CD4-positive, alpha-beta T cell treated with Interleukin-17A for 1 hour (primary cell): Measurements from ENCODE around the gene SLC1A1.

Experiments used
- DNase-seq: peaks from one replicate; pipeline ENCODE4 v3.0.0-alpha.2; 2020

Gene SLC1A1

DNA sequence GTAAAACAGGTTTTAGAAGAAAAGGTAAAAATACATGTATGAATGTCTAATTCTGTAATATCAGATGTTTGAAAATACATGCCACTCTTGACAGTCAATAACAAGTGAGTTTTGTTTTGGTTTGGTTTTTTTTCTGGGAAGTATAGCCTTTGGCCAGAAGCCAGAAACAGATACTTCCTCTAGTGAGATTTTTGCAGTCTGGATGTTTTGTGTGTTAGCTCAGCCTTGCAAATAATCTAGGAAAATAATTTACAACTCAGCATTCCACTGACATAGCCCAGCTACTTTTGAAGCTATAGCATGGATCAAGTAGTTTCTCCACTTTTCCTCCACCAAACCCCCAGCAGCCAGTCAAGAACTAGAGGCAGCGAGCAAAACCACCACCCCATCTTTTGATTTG, 56.7 kb downstream of the SLC1A1 start:
- DNase-seq, result no peak

DNA sequence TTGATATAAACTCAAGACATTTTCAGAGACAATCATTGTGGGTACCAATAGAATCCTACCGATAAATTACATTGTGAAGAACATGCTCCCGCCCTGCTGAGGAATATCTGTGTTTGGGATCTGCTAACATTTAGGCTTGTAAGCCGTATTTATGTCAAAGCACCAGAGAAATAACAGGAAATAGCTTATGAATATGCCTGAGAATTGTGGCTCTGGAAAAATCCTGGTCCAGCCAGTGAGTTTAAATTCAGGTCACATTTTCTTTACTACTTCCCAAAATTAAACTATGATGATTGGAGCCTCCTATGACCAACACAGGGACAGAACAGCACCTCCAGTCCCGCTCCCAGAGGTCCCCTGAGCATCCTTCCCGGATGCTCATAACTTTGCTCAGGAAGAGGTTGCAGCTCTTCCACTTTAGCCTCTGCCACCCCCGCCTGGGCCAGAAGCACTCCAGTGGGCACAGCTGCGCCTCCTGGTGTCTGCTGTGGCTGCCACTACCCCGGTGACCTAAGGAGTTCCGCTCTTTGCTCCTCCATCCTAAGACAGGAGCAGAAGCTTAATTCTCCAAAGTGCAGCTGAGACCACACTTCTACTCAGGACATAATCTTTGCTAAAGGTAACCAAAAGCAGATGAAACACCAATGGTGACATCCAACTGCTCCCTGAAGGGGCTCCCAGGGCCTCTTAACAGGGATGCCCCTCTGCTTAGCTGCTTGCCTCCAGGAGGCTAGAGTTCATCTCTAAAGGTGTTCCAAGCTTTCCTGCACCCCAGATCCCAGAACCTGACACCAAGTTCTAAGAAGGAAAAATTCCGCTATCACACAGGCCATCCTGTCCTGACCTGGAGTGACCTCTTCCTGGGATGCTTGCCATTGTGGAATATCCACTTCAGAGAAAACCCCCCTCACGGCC, 58.8 kb downstream of the SLC1A1 start:
- DNase-seq, result no peak

DNA sequence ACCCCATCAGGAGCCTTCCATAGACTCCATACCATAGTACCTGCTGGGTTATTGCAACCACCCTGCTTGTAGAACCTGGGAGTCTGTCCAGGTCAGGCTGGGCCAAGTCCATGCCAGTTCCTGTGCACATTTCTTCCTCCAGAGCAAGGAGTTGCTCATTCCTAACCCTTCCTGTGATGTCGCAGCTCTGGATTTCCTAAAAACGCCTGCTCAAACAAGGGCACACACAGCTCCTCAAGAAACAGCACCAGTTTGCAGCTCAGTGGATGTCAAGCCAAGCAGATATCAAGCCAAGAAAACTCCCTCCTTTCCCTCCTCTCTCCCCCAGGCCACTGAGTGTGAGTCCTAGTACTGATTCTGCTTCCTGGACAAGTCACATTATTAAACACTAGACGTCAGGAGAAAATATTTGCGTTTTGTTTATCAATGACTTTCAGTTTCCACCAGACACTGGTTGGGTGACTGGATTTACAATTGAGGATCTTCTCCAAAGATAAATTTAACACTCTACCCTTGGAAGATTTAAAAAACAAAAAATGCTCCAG, 59.6 kb downstream of the SLC1A1 start:
- no peak for DNase-seq

DNA sequence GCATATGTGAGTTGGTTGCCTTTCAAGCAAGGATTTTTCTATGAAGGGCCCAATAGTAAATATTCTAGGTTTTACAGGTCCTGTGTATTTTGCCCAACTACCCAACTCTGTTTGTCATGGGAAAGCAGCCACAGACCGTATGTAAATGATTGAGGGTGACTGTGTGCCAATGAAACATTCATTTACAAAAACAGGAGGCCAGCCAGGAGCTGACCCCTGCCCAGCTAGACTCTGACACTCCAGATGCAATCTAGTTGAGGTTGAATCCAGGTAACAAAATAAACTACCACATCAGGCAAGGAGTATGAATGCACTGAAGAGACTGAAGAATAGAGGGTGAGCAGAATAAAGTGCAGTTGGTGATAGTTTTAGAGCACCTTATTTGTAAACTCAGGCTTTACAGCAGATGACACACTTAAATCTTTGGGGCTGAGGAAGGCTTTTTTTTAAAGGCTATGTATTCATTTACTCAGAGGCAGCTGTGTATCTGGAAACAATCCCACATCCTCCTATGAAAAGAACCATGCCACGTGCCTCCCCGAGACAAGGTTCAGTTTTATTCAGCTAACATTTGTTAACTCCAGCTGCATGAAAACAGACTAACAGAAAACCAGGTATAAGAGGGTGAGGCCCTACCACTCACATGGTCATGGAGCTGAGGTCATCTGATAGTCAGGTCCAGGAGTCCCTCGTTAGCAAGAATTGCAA, 60.7 kb downstream of the SLC1A1 start:
- DNase-seq, result no peak

DNA sequence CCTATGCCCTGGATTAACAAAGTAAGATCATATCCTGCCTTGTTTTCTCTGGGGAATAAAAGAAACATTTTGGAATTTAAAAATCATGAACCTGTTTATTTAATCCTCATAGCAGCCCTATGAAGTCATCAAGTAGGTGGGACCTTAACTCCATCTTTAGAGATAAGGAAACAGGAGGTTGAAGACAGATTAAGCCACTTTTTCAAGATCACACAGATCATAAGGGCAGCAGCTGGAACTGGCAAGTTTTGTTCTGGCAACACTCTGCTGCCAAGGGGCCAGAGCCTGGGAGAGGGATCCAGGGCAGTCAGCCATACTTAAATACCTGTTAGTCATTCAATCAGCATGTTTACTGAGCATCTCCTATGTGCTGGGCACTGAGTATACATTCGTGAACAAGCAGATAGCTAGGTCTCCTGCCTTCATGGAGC, 63.7 kb downstream of the SLC1A1 start:
- no peak for DNase-seq

DNA sequence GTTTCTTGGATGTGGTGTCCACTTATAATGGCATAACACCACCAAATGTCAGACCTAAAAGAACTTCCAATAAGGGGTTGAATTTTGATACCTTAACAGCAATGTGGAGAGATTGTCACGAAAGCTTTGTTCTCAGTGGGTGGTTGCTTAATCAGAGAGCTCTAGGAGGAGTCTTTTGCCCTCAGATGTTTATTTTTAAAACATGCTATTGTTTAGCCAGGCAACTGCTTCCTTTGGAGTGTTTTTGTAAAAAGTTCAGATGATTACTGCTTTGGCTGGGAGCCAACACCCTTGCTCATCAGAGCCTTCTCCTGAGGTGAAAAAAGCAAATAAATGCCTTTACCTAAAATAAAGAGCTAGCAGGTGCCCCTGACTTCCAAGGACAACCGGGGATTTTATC, 65.0 kb downstream of the SLC1A1 start:
- no peak for DNase-seq

DNA sequence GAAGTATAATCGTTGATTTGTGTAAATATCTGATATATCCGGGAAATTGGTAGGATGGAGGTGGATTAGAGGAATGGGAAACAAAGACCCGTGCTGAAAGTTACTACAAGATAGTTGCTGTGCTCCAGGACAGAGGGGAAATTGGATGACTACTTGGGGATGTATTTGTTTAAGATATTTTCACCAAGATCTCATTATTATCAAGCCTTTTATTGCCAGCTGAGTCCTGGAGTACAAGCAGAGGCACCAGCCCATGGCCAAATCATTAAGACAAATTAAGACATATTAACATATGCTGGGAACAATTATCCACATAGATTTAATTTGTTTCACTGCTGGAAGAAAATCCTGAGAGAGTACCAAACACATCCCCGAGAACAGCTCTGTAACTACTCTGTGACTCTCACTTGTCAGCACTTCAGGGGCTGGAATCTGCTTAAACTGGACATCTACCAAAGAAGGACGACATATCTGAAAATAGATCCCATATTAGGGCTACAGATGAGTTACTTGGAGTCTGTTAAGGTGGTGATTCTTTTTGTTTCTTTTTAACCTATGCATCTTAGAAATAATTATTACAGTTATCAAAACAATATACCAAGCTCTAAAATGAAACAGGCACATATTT, 68.2 kb downstream of the SLC1A1 start:
- no peak for DNase-seq

DNA sequence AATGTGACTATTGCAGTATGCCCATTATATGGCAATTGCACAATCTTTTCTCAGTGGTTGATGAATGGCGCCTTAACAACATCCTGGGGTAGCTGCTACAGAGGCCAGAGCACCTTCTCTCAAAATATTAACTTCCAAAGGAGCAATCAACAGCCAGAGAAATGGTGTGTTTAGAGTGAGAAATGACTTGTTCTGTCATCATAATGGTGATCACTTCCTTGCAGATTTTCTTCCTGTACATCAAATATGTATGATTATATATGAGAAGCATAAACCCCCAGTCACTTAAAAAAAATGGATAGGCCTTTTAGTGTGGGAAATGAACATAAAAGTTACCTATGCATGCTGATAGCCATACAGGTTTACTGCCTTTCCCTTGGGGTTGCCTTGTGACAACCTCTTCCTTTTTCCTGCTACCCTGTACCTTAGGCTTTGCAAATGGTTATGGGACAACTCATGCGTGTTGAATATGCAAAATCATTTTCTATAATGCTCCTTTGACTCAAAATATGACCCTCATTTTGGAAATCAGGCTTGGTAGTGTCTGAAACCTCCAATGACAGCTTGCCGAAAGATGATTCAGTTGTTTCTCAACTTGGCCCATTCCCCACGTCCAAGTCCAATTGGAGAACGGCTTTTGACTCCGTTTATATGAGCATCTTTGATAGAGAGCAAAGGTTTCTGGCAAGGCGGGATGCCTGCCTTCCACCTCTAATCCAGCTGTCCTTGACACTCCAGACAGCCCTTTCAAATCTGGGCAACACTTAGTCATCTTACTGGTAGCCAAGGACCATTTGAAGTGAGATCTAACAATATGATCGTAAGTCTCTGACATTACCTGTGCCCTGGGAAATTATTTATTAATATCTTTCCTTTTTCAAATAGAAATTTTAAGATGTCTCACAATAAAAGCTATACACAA, 69.3 kb downstream of the SLC1A1 start:
- DNase-seq, result no peak

DNA sequence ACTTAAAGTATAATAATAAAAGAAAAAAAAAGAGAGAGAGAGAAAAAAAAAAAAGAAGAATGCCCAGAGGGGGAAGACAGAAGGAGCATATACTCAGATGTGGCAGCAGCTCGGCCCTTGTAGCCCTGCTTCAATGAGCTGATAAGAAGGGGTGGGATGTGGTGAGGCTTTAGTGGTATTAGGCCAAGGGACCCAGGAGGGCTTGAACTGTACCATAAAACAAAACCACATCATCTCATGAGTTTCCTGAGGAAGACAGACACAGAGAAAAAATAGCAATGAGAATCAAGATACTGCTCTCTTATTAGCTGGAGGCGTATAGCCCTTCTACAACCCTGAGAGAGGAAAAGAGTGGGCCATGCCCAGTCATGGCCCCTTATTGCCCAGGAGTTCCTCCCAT, 72.8 kb downstream of the SLC1A1 start:
- DNase-seq, result no peak

DNA sequence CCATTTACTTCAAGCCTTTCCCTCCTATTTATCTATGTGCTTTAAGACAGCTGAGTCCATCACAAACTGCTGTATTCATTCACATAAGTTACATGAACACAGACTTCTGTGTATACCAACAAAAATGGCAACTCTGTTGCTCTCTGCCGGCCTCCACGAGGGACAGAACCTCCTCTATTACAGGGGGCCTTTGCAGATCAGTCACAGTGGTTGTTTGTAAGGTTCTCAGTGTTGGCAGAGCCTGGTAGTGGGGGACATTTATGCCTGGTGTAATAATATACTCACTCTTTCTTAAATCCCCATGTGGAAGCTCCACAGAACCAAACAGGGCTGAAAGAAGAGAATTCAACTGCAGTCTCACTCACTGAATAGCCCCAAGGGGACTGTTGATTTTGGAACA, 76.5 kb downstream of the SLC1A1 start:
- DNase-seq, result no peak

DNA sequence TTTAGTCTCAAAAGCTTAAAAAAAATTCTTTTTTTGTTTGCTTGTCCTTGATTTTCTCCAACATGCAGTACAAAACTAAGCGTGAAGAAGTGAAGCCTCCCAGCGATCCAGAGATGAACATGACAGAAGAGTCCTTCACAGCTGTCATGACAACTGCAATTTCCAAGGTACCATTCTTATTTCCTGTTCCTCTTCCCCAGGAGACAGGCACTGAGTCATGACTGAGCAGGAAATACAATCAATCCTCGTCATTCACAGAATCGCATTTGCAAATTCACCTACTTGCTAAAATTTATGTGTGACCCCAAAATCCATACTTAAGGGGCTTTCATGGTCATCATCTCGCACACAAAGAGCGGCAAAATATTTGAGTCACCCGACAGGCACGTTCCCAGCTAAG, 77.3 kb downstream of the SLC1A1 start:
- DNase-seq, result no peak

DNA sequence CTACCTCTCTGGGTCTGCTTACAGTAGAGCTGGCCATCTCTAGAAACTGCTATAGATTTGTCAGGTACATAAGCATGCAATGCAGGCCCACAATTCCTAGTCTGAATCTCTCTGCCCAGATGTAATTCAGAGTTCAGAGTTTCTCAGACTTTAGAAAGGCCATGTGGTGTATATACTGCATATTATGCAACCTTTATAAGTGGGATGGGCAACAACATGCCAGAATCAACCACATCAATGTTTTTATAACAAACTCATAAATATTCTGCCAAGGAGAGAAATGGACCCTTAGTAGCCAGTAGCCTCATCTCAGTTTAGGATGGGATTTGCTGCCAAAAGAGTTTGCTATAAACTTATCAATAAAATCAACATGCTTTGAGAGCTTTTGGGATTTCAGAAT, 78.8 kb downstream of the SLC1A1 start:
- no peak for DNase-seq

DNA sequence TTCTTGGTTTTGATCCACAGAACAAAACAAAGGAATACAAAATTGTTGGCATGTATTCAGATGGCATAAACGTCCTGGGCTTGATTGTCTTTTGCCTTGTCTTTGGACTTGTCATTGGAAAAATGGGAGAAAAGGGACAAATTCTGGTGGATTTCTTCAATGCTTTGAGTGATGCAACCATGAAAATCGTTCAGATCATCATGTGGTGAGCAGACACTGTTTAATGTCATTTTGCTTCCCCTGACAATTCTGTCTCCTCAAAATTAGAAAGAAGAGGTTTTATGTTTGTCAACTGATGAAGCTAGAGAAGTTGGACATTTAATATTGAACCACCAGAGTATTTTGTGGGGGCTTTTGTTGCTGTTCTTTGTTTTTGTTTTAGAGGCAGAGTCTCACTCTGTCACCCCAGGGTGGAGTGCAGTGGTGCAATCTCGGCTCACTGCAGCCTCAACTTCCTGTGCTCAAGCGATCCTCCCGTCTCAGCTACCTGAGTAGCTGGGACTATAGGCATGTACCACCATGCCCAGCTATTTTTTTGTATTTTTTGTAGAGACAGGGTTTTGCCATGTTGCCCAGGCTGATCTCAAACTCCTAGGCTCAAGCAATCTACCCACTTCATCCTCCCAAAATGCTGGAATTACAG, 82.0 kb downstream of the SLC1A1 start:
- no peak for DNase-seq

DNA sequence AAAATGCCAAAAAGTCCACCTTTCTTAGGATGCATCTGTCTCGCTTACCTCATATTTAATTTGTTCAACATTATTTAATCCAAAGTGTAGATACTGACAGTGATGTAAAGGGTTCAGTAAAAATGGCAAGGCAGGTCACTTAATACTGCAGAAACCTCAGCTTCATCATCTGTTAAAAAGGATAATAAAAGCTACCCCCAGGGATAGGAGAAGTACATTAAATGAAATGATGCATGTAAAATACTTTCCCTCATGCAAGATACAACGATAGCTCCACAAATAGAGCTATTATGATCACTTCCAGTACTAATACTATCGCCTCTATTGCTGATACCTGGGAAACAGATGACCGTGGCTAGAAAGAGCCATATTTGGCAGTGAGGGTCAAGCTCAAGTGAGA, 82.9 kb downstream of the SLC1A1 start:
- no peak for DNase-seq

DNA sequence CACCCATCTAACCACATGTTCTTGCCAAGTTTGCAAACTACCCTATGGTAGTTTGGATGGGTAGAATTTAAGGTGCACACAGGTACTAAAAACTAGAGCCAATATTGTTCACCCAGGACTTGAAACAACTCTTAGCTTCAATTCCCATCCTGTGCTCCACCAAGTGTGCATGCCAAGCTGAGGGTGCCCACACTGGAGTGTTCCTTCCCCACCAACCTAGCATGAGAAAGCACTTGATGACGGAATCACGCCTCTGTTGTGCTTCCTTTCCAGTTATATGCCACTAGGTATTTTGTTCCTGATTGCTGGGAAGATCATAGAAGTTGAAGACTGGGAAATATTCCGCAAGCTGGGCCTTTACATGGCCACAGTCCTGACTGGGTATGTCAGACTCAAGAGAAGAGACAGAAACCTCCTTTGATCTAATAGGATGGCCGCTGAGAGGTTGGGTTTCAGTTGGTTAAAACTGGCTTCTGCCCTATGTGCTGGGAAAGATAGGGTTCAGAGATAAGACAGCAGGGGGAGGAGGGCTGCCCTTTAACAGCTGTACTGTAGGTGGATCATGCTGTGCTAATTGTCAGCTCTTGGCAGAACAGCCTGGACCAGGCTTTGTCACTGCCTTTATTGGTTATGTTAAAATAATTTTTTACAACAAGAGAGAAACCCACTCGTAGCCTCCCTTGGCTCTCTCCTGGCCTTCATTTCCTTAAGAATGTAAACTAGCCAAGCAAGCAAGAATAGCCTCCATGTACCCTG, 83.5 kb downstream of the SLC1A1 start:
- no peak for DNase-seq

DNA sequence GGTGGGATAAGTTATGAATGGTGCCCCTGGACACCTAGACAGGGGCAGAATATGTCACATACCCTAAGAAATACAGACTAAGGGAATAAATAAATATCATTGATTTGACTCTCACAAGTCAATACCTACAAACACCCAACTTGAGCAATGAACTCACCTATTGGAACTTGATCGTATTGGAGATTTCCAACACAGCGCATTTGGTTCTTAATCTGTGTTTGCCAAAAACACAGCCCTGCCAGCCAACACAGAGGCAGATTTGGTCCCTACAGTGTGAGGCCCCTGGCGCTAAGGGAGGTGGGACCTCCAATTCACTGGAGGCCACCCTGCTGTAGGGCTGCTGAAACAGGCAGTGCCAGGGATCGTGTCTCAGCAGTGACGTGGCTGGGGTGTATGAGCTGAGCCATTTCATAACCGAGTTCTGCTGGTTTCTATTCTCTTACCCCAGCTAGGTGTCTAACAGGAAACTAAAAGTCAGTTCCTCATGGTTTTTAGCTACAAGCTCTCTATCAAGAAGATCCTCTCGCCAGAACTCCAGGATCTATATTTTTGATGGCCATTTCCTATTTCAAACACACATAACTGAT, 84.5 kb downstream of the SLC1A1 start:
- DNase-seq, result no peak

DNA sequence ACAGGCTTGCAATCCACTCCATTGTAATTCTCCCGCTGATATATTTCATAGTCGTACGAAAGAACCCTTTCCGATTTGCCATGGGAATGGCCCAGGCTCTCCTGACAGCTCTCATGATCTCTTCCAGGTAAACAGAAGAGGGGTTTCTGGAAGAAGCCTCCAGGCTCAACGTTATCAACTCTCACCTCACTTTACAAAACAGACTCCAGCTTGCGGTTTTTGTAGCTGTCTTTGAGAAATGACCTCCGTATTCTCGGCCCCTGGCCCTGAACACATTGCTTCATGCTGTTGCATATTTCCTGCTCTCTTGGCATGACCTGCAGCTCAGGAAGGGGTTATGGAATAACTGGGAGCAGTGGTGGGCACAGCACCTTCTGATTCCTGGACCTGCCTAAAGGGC, 85.7 kb downstream of the SLC1A1 start:
- no peak for DNase-seq

DNA sequence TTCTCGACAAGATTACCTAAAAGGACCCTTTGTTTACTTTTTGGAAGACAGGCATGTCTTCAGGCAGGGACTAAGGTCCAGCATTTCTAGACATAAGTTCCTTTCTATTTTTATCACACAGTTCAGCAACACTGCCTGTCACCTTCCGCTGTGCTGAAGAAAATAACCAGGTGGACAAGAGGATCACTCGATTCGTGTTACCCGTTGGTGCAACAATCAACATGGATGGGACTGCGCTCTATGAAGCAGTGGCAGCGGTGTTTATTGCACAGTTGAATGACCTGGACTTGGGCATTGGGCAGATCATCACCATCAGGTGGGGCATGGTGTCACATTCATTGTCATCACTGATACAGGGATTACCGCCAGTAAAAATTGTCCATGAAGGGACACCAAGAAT, 86.2 kb downstream of the SLC1A1 start:
- no peak for DNase-seq

DNA sequence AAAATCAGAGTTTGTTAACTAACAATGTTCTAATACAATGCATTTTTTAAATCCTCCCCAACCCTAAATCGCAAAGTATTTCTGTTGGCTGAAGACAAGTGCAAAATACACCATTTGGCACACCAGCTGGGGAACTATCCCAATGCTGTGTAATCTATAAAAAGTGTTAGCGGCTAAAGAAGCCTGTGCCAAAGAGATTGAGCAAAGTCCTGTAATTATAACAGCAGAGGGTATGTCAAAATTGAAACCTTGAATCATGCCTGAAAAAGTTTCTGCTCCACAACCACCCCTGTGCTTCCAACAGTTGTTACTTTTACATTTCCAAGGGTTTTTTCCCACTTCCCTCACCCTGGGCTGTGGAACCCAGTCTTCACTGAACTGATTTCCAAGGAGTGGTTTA, 88.7 kb downstream of the SLC1A1 start:
- no peak for DNase-seq

DNA sequence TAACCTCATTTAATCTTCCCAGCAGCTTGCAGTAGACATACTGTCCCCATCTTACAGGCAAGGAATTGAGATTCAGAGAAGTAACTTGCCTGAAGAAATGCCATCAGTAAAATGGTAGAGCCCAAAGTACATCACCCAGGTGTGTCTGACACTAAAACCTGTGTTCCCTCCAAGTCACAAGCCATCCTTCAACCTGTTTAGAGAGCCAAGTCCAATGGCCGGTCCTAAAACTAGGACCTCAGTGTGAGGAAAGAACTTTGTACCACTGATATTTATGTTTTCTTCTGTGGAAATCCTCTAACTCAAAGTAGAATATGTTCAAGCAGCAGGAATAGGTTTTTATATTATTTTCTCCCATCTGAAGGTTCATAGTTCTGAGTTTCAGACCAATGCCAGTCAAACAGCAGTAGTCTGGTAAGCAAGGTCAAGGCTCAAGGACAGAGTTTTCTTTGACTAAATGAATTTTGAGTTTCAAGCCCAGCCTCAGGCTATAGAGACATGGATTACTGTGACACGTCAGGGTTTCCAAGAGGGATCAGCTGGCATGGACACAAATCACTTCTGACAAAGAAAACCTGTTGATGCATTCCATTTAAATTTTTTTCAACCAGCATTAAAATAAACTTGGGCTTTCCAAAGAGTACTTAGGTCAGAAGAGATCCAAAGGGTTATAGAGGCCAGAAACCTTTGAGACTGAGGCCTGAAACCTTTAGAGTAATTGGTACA, 90.9 kb downstream of the SLC1A1 start:
- DNase-seq, result no peak
